Fibroblast of lung (primary cell): ENCODE measurements around the gene ZNF22.

Experiments used
- CTCF ChIP-seq, 2 donors: IDR thresholded peaks in 1 of 2; conservative IDR thresholded peaks in 1 of 2; 1 replicate in 1 of 2; 2 replicates in 1 of 2; pipeline ENCODE4 v1.5.1; 2011 to 2012; ENCODE audit warnings: low read length in 2 of 2, control low read depth in 1 of 2, inconsistent platforms in 1 of 2, low read depth in 1 of 2, mild to moderate bottlenecking in 1 of 2
- EZH2 ChIP-seq: IDR thresholded peaks from 2 replicates; pipeline ENCODE4 v1.5.1; 2012; ENCODE audit warnings: low read length, control low read depth, mild to moderate bottlenecking; ENCODE audit errors: missing control alignments

GRCh38 chr10:45053569-45054100 lies 52.9 kb downstream of the ZNF22 start:
- TF ChIP-seq CTCF (conservative IDR thresholded peaks at IDR 0.05 in 1 of 2, IDR thresholded peaks at IDR 0.05 in 1 of 2; ENCODE audit: low read depth in 1 of 2, low read length in 2 of 2) (no peak), EZH2 (no peak)
